GM13976 (cell line): ENCODE results near the gene RALY.

Source experiments
- DNase-seq: peaks from one replicate; pipeline ENCODE4 v3.0.0; 2012; ENCODE audit warnings: low spot score
- CTCF ChIP-seq: IDR thresholded peaks from 2 replicates; pipeline ENCODE4 v1.5.1; 2012; ENCODE audit warnings: borderline replicate concordance, mild to moderate bottlenecking; ENCODE audit not compliant: insufficient read depth; ENCODE audit errors: extremely low read depth, missing control alignments, control extremely low read depth
- in situ Hi-C: fragments of 300-500 bp; cut with MboI; formaldehyde crosslinking; loops from one replicate; pipeline ENCODE4 v1.12.0; 2022; ENCODE audit warnings: low sequenced_read_pairs, mixed read lengths, inconsistent platforms; ENCODE audit not compliant: unreplicated experiment

The RALY gene

DNA sequence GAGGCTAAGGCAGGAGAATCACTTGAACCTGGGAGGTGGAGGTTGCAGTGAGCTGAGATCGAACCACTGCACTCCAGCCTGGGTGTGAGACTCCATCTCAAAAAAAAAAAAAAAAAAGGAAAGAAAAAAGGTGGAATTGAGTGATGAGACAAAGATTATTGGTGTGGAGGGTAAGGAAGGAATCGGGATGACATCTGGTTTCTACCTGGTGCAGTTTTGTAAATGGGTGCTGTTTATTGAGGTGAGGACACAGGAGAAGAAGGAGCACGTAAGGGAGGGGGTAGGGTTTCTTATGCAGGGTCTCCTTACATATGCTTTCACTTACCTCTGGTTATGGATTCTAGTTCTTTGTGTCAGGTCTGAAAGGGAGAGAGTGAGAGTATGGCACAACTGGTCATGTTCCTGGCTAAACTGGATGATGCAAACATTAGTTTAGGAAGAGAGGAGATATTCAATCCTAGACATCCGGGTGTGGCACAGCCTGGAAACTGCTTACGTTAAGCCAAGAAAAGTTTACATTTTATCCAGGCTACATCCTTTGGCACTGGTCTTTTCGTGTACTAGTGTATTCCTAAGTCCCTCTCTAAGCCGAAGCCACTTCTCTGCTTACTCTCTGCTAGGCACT is 5.4 kb downstream of the RALY start:
- no peak for DNase-seq
- no peak for TF ChIP-seq CTCF
- in situ Hi-C loops: no loop called here

- no peak for DNase-seq
- in situ Hi-C loops: no loop called here
- no peak for TF ChIP-seq CTCF
These were observed 7.7 kb downstream of the RALY start for GRCh38 chr20:34001378-34001777.

GRCh38 chr20:34004227-34004626 is 10.5 kb downstream of the RALY start:
- DNase-seq: no peak
- no peak for TF ChIP-seq CTCF
- in situ Hi-C loops: no loop called here

- in situ Hi-C loops: no loop called here
- no peak for TF ChIP-seq CTCF
- DNase-seq: no peak
These were observed 11.2 kb downstream of the RALY start for GRCh38 chr20:34004790-34005457.

DNA sequence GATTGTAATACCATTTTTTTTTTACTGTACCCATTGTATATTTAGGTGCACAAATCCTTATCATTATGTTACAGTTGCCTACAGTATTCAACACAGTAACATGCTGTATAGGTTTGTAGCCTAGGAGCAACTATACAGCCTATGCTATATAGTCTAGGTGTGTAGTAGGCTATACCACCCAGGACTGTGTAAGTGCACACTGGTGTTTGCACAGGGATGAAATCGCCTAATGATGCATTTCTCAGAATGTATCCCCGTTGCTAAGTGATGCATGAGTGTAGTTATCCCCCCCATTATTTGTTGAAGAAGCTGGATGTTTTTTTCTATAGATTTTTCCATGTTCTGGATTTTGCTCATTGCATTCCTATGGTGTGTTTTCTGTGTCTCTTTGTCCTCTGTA is 12.9 kb downstream of the RALY start:
- in situ Hi-C loops: no loop called here
- no peak for DNase-seq
- TF ChIP-seq CTCF: no peak

GRCh38 chr20:34008477-34008876 is 14.8 kb downstream of the RALY start:
- no peak for TF ChIP-seq CTCF
- DNase-seq: no peak
- in situ Hi-C loops: no loop called here
